IMR-90 (cell line): ENCODE results near the gene CLK3. TPM values are rescaled to one million over a fixed set of nuclear protein-coding genes. Genes with fewer than 3 reads are reported as not detected.

Experiments
- ATAC-seq: fragments of 200-7000 bp; cut with Tn5 transposase; 2 replicates; pipeline ENCODE4 v1.9.1; 2020; ENCODE audit warnings: low read depth, mild to moderate bottlenecking, moderate library complexity
- BruUV-seq: library from RNA; stranded (reverse); fragments of 400-500 nt; replicated peaks from 2 replicates; lab custom pipeline; 2021; lab: Mats Ljungman, UMichigan
- CTCF ChIA-PET: fragments of 300-600 bp; formaldehyde crosslinking; extraction: SDS; loops from one replicate; lab custom pipeline; 2021; ENCODE audit warnings: antibody characterized with exemption; lab: Yijun Ruan, JAX
- POLR2A ChIA-PET: fragments of 300-600 bp; sonication (Branson Sonifier 250); formaldehyde crosslinking; loops from one replicate; lab custom pipeline; 2022; ENCODE audit warnings: antibody characterized with exemption; ENCODE audit not compliant: unreplicated experiment; lab: Charles Lee
- DNase-seq: peaks from one replicate; pipeline ENCODE4 v3.0.0; 2013
- H2AFZ ChIP-seq: replicated peaks from 2 replicates; pipeline ENCODE3; 2013; ENCODE audit warnings: low read length, mild to moderate bottlenecking; ENCODE audit not compliant: poor library complexity
- H2AK5ac ChIP-seq: 2 replicates; pipeline ENCODE4 v1.6.1; 2013; ENCODE audit warnings: low read depth, low read length, inconsistent platforms
- H2AK9ac ChIP-seq: replicated peaks from 2 replicates; pipeline ENCODE3; 2013; ENCODE audit warnings: mild to moderate bottlenecking, low read depth, low read length, moderate library complexity; ENCODE audit not compliant: poor library complexity
- H2BK120ac ChIP-seq: 2 replicates; pipeline ENCODE4 v1.6.1; 2013; ENCODE audit warnings: low read depth, low read length, inconsistent platforms
- H2BK15ac ChIP-seq: 3 replicates; pipeline ENCODE4 v1.6.1; 2013; ENCODE audit warnings: low read depth, low read length, inconsistent platforms
- H2BK20ac ChIP-seq: 2 replicates; pipeline ENCODE4 v1.6.1; 2013; ENCODE audit warnings: low read depth, mild to moderate bottlenecking, inconsistent platforms, low read length, moderate library complexity
- H2BK5ac ChIP-seq: 2 replicates; pipeline ENCODE4 v1.6.1; 2013; ENCODE audit warnings: mild to moderate bottlenecking, low read depth, low read length, inconsistent platforms; ENCODE audit not compliant: poor library complexity, severe bottlenecking
- H3K14ac ChIP-seq: replicated peaks from 2 replicates; pipeline ENCODE4 v1.6.1; 2013; ENCODE audit warnings: low read depth, low read length, inconsistent platforms
- H3K18ac ChIP-seq: 2 replicates; pipeline ENCODE4 v1.6.1; 2013; ENCODE audit warnings: low read depth, low read length, control low read depth
- H3K23ac ChIP-seq: 2 replicates; pipeline ENCODE4 v1.6.1; 2013; ENCODE audit warnings: low read depth, low read length, inconsistent platforms
- H3K27ac ChIP-seq: 2 replicates; pipeline ENCODE4 v1.5.1; 2013; ENCODE audit warnings: mild to moderate bottlenecking, control low read depth, low read length; ENCODE audit not compliant: insufficient read depth
- H3K27me3 ChIP-seq: 2 replicates; pipeline ENCODE4 v1.6.1; 2013; ENCODE audit warnings: low read length; ENCODE audit not compliant: control insufficient read depth, insufficient read depth
- H3K36me3 ChIP-seq: 2 replicates; pipeline ENCODE4 v1.6.1; 2013; ENCODE audit warnings: low read length, mixed read lengths; ENCODE audit not compliant: control insufficient read depth, insufficient read depth
- H3K4ac ChIP-seq: 2 replicates; pipeline ENCODE4 v1.6.1; 2013; ENCODE audit warnings: low read depth, low read length, inconsistent platforms
- H3K4me1 ChIP-seq: 2 replicates; pipeline ENCODE4 v1.6.1; 2013; ENCODE audit warnings: low read length, mixed read lengths; ENCODE audit not compliant: control insufficient read depth, insufficient read depth
- H3K4me2 ChIP-seq: 2 replicates; pipeline ENCODE4 v1.6.1; 2013; ENCODE audit warnings: low read depth, mild to moderate bottlenecking, control low read depth, low read length, moderate library complexity
- H3K4me3 ChIP-seq: 2 replicates; pipeline ENCODE4 v1.5.1; 2013; ENCODE audit warnings: low read depth, mild to moderate bottlenecking, control low read depth, low read length, moderate library complexity; ENCODE audit not compliant: insufficient read depth
- H3K56ac ChIP-seq: 2 replicates; pipeline ENCODE4 v1.6.1; 2013; ENCODE audit warnings: low read length, inconsistent platforms; ENCODE audit not compliant: insufficient read depth; ENCODE audit errors: extremely low read depth
- H3K79me1 ChIP-seq, 2 experiments: 2 replicates each; pipeline ENCODE4 v1.6.1; 2013; ENCODE audit warnings: low read length in 2 of 2, inconsistent platforms in 1 of 2, low read depth in 1 of 2
- H3K9ac ChIP-seq: 2 replicates; pipeline ENCODE4 v1.6.1; 2013; ENCODE audit warnings: low read depth, low read length, control low read depth
- H3K9me1 ChIP-seq: 2 replicates; pipeline ENCODE4 v1.6.1; 2013; ENCODE audit warnings: low read length, inconsistent platforms; ENCODE audit not compliant: insufficient read depth
- H3K9me3 ChIP-seq: 2 replicates; pipeline ENCODE4 v1.6.1; 2013; ENCODE audit warnings: low read length; ENCODE audit not compliant: control insufficient read depth, insufficient read depth
- H4K20me1 ChIP-seq: 2 replicates; pipeline ENCODE4 v1.6.1; 2013; ENCODE audit warnings: low read length, inconsistent platforms; ENCODE audit not compliant: insufficient read depth
- H4K5ac ChIP-seq: 2 replicates; pipeline ENCODE4 v1.6.1; 2013; ENCODE audit warnings: mild to moderate bottlenecking, low read depth, low read length, control low read depth
- H4K8ac ChIP-seq, 2 experiments: 2 replicates each; pipeline ENCODE4 v1.6.1; 2013; ENCODE audit warnings: low read depth in 2 of 2, low read length in 2 of 2, control low read depth in 1 of 2, inconsistent platforms in 1 of 2
- H4K91ac ChIP-seq: 2 replicates; pipeline ENCODE4 v1.6.1; 2013; ENCODE audit warnings: low read depth, low read length, inconsistent platforms; ENCODE audit not compliant: insufficient read depth
- BHLHE40 ChIP-seq: fragments of 150-350 bp; IDR thresholded peaks from 2 replicates; pipeline ENCODE4 v1.6.1; 2016; ENCODE audit warnings: mild to moderate bottlenecking, low read depth, low read length
- MAZ ChIP-seq: IDR thresholded peaks from 2 replicates; pipeline ENCODE4 v1.6.1; 2012; ENCODE audit warnings: low read depth, mild to moderate bottlenecking, low read length, improper control_type of control experiment, moderate library complexity, borderline replicate concordance
- WGBS, 2 experiments: methylation state at CpG; one replicate each; pipeline versions ENCODE4 v1.1.5 to v1.1.7; 2013; ENCODE audit warnings: missing lambda C conversion rate in 2 of 2; ENCODE audit not compliant: insufficient read length in 1 of 2; ENCODE audit errors: extremely low coverage in 2 of 2; 5-methylcytosine and 5-hydroxymethylcytosine counted together
- dilution Hi-C: fragments of 300-500 bp; cut with HindIII; formaldehyde crosslinking; loops from one replicate; pipeline ENCODE4 v1.14.3; 2018; ENCODE audit warnings: low sequenced_read_pairs; ENCODE audit not compliant: unreplicated experiment
- in situ Hi-C: fragments of 300-500 bp; cut with MboI; formaldehyde crosslinking; loops from 3 replicates; pipeline ENCODE4 v1.14.3; 2019; ENCODE audit warnings: low sequenced_read_pairs, inconsistent platforms, mixed read lengths
- intact Hi-C: fragments of 100-400 bp; cut with micrococcal nuclease; formaldehyde crosslinking; loops from 2 replicates; pipeline ENCODE4 v1.10.0; 2022
- polyA plus RNA-seq, 3 experiments: library from polyadenylated mRNA; depleted of rRNA; stranded (reverse); fragments of >200 nt; gene quantifications; 2 replicates each; pipeline ENCODE4 v1.2.3, GENCODE V29; 2012; ENCODE audit warnings: low replicate concordance in 1 of 3
- total RNA-seq: library from RNA; depleted of rRNA; stranded (reverse); fragments of >200 nt; gene quantifications from 2 replicates; pipeline ENCODE4 v1.2.3, GENCODE V29; 2012

Gene CLK3
- total and polyA plus RNA-seq, 2 of the 4 experiments (the other 2 are of a cell fraction): 84.7 to 117 TPM

- TF ChIP-seq BHLHE40: no peak
- TF ChIP-seq MAZ: 0 out of 2 replicates have a peak, but pooled peaks have one; percentile 75
- peak overlapping the region; percentile 97 for H2AFZ ChIP-seq
- peak overlapping the region; percentile 62 for H4K5ac ChIP-seq
- H2BK5ac ChIP-seq: no peak overlapping the region
- no peaks in the 10 kb centered on the region for H3K9me3 ChIP-seq
- peaks cover 8% of the 10 kb centered on the region for H3K4me1 ChIP-seq
- 0 out of 2 replicates have a peak overlapping the region, but pooled peaks have one; percentile 1 for H2BK120ac ChIP-seq
- no peak overlapping the region for H3K23ac ChIP-seq
- dilution Hi-C loops (no loop called here), intact Hi-C loops (no loop called here), in situ Hi-C loops (no loop called here)
- H3K9me1 ChIP-seq: 0 out of 2 replicates have a peak, but pooled peaks cover 2% of the 10 kb centered on the region
- H4K20me1 ChIP-seq: peaks cover 31% of the 10 kb centered on the region
- ChIA-PET POLR2A (no interaction called here), CTCF (no interaction called here)
- ATAC-seq: peak; percentile 2
- peak overlapping the region; percentile 73 for H3K9ac ChIP-seq
- H3K4ac ChIP-seq: peak overlapping the region; percentile 49
- peak overlapping the region; percentile 93 for H3K4me3 ChIP-seq
- H2AK9ac ChIP-seq: peak overlapping the region; percentile 3
- peak overlapping the region; percentile 17 for H4K91ac ChIP-seq
- H3K14ac ChIP-seq: peak overlapping the region; percentile 2
- DNase-seq: no peak
- H3K18ac ChIP-seq: 0 out of 2 replicates have a peak overlapping the region, but pooled peaks have one; percentile 37
- H3K27me3 ChIP-seq: peaks cover 3% of the 10 kb centered on the region; the same call in 1 of the 2 replicates
- H2AK5ac ChIP-seq: 0 out of 2 replicates have a peak overlapping the region, but pooled peaks have one; percentile 17
- no peak overlapping the region for H2BK15ac ChIP-seq
- 45% methylated on average over 4 of the region's 38 CpGs; no CpG with 5 or more reads in 1 of the 2 experiments for WGBS, 2 experiments
- no TSS peak for BruUV-seq
- no peak overlapping the region for H2BK20ac ChIP-seq
- peaks cover 0 to 34% of the 10 kb centered on the region in 2 experiments; a peak in 2 of 4 replicates for H3K79me1 ChIP-seq
- peaks cover 2% of the 10 kb centered on the region for H3K36me3 ChIP-seq
- peak overlapping the region; percentile 91 for H3K4me2 ChIP-seq
- H3K27ac ChIP-seq: peak overlapping the region; percentile 22; the same call in 1 of the 2 replicates
- H3K56ac ChIP-seq: no peak overlapping the region
- H4K8ac ChIP-seq: peak overlapping the region; percentile 73 to 91; a peak in 3 of 4 replicates
Observed at GRCh38 chr15:74613953-74614743, 1.5 kb upstream of the CLK3 start.
